Medulla oblongata (tissue), 1 donor: Measurements from ENCODE around the gene SYNGR2.
A peak's percentile ranks its signal among the peaks of the same experiment; 100 is the strongest.
"Not testable (repeated sequence)": the region's sequence is repeated elsewhere in the genome, so short reads cannot be mapped to it uniquely, and the experiment has no call there.

Source experiments
- DNase-seq: peaks from one replicate; pipeline ENCODE4 v3.0.0-alpha.2; 2015; ENCODE audit errors: extremely low spot score

Gene SYNGR2

GRCh38 chr17:78170692-78171590 lies 2.6 kb downstream of the SYNGR2 start:
- no peak for DNase-seq

GRCh38 chr17:78171591-78172248 lies 3.3 kb downstream of the SYNGR2 start:
- not testable (repeated sequence) for DNase-seq

- peak; percentile 28 for DNase-seq
These were observed 4.1 kb downstream of the SYNGR2 start for GRCh38 chr17:78172249-78173051.

GRCh38 chr17:78173097-78173715 lies 4.8 kb downstream of the SYNGR2 start:
- DNase-seq, result no peak

GRCh38 chr17:78174346-78174869 lies 6.0 kb downstream of the SYNGR2 start:
- peak; percentile 91 for DNase-seq

GRCh38 chr17:78174870-78175642 lies 6.7 kb downstream of the SYNGR2 start:
- no peak for DNase-seq

- no peak for DNase-seq
These were observed 7.2 kb downstream of the SYNGR2 start for GRCh38 chr17:78175643-78175981.

GRCh38 chr17:78176548-78177025 lies 8.2 kb downstream of the SYNGR2 start:
- DNase-seq, result peak; percentile 72

- no peak for DNase-seq
These were observed 11.0 kb downstream of the SYNGR2 start for GRCh38 chr17:78179372-78179771.

GRCh38 chr17:78180083-78180482 lies 11.7 kb downstream of the SYNGR2 start:
- no peak for DNase-seq

- no peak for DNase-seq
These were observed 12.1 kb downstream of the SYNGR2 start for GRCh38 chr17:78180508-78180907.

GRCh38 chr17:78182504-78182903 lies 14.1 kb downstream of the SYNGR2 start:
- DNase-seq, result no peak

- no peak for DNase-seq
These were observed 15.5 kb downstream of the SYNGR2 start for GRCh38 chr17:78183916-78184315.

- DNase-seq, result no peak
These were observed 16.0 kb downstream of the SYNGR2 start for GRCh38 chr17:78184351-78184750.

- no peak for DNase-seq
These were observed 16.5 kb downstream of the SYNGR2 start for GRCh38 chr17:78184868-78185267.

GRCh38 chr17:78185981-78186691 lies 17.8 kb downstream of the SYNGR2 start:
- no peak for DNase-seq

- peak; percentile 97 for DNase-seq
These were observed 18.6 kb downstream of the SYNGR2 start, which contains the start of the genes AFMID and TK1 for GRCh38 chr17:78186692-78187595. AFMID (plus strand) TSS chr17:78187362; CDS start chr17:78187371, 9 bp downstream. TK1 (minus strand) TSS chr17:78187052; CDS start chr17:78186994, 58 bp downstream.

- no peak for DNase-seq
These were observed 28.3 kb downstream of the SYNGR2 start for GRCh38 chr17:78196716-78197115.
